HG03097 (cell line): ENCODE results near the gene IPCEF1.

Source experiments
- ATAC-seq: cut with Tn5 transposase; IDR thresholded peaks from one replicate; pipeline ENCODE4 v1.9.1; 2021; ENCODE audit not compliant: unreplicated experiment, low FRiP score

The IPCEF1 gene

DNA sequence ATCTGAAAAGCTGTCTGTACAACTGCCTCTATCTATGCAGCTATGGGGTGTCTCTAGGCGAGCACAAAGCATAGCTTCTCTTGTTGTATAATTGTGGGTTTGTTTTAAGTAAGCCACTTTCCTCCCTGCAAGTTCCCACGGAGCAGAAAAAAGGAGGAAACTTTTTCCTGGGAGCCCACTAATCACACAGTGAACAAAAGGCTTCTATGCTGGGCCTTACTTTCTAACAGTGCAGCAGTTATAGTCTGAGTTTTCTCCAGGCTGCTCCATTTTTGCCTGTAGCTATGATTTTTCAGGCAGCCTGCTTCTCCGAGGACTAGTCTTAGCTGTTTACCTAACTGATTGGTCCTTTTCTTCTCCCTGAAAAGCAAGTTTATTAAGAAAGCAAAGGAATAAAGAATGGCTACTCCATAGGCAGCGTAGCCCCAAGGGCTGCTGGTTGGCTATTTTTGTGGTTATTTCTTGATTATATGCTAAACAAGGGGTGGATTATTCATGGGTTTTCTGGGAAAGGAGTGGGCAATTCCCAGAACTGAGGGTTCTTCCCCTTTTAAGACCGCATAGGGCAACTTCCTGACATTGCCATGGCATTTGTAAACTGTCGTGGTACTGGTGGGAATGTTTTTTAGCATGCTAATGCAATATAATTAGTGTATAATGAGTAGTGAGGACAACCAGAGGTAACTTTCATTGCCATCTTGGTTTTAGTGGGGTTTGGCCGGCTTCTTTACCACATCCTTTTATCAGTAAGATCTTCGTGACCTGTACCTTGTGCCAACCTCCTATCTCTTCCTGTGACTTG lies 233.2 kb downstream of the IPCEF1 start:
- no peak for ATAC-seq

DNA sequence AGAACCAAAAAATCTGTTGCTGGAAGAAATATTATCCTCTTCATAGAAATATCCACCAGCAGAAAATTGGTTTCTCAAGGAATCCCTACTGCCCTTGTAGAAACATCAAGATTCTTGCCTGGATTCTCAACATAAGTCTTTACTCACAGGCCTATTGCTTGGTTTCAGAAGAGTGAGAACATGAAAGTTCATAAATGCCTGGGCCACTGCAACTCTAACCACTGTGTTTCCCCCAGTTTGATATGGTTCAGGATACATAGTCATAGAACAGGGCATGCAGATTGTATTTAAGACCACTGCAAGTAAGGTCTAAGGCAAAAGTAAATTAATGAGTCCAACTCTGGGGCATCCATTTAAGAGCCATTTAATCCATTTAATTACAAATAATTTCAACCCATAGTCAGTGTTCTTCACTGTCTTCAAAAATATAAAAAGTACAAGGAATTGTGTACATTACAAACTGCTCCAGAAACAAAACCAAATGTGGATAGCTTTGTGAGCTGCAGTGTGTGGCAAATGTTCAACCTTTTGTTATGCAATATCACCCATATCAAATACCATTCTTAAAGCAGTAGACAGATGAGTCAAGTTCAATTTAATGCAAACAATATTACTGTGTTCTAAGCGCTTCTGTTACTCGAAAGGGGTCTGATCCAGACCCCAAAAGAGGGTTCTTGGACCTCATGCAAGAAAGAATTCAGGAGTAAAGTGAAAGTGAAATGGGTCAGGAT lies 234.2 kb downstream of the IPCEF1 start:
- ATAC-seq = no peak

GRCh38 chr6:154117485-154117884 lies 239.1 kb downstream of the IPCEF1 start:
- ATAC-seq = no peak

DNA sequence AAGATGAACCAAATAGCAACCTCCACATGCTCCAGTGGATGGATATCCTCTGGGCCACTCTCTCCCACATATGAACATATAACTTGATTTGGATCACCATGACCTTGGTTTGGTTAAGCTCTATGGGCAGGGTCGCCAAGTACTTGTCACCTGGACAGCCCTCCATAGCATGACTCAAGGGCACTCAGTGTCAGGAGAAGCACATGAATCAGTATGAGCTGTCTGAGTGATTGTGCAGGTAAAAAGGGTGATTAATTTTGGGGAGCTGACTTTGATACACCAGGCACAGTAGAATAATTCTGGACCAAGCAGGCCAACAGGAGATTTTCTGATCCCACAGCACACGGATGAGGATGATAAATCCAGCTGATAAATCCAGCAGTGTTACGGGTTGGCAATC lies 243.2 kb downstream of the IPCEF1 start:
- no peak for ATAC-seq

DNA sequence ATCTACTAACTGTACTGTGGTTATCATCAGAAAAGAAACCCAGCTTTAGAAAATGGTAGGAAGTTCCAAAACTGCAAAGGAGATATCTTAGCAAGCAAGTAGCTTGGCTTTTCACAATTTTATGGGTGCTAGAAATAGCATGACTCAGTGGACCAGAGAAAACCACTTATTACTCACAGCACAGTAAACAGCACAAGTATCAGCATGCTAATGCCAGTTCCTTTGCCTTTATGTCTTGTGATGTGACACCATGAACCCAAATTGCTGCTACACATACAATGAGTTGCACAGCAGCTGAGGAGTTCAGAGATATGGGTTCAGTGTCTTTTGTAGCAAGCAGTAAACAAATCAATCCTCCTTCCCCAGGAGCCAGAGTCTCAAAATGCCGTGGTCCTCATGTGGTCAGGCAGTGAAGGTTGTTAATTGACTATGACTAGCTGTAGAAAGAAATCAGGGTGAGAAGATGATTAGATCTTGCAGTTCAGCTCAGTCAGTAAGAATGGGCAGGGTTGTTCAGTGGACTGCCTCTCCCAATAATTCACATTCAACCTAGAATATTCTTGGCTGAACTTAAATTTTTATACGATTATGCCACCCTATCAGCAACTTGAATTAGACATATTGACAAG lies 244.3 kb downstream of the IPCEF1 start:
- ATAC-seq = no peak

DNA sequence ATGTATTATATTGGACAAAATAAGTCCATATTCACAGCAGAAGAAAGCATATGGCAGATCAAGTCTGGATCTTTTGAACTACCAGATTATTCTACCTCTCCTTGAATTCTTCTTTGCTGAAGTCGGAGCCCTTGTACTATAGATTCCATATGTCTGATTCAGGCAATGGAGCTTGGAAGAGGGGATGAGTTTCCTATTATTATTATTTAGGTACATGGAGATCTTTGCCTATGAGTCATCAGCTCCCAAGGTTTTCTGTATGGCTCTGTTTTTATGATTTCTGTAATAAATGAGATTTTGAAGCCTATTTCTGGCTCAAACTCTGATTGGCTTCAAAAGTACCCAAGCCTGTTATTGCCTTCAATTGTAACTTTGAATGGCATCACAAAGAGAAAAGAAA lies 245.6 kb downstream of the IPCEF1 start:
- ATAC-seq = no peak

DNA sequence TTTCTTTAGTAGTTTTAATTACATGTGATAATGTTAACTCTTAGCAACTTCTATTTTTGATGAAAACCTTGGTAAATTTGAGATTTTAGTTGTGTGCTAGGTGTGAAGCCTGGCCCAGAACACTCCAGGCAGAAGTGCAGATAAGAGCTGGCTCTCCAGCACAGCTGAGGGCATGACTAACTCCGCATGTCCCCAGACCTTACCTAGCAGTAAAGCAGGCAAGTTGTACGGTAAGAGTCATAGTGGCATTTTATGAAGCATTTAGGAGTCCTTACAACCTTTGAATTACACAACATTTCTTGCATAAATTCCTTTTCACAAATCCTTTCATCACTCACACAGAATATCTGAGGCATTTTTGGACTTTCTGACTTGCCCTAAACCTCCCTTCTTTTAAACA lies 250.4 kb downstream of the IPCEF1 start:
- ATAC-seq = no peak
